Measurements from ENCODE around the gene MBD6.
"Not testable (repeated sequence)": the region's sequence is repeated elsewhere in the genome, so short reads cannot be mapped to it uniquely, and the experiment has no call there.

MBD6 gene

DNA sequence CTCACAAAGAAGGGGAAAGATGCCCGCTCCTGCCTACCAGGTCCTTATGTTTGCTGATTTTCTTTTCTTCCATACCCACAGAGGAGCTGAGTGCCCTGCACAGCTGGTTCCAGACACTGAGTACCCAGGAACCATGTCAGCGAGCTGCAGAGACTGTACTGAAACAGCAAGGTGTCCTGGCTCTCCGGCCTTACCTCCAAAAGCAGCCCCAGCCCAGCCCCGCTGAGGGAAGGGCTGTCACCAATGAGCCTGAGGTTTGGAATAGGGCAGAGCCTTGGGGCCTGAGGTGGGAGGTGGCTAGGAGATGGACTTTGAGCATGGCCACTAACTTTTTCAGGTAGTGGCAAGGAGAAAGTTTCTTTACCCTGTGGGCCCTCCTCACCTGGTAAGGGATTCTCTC lies 32.5 kb upstream of the MBD6 start:
- no peak for DNase-seq

DNA sequence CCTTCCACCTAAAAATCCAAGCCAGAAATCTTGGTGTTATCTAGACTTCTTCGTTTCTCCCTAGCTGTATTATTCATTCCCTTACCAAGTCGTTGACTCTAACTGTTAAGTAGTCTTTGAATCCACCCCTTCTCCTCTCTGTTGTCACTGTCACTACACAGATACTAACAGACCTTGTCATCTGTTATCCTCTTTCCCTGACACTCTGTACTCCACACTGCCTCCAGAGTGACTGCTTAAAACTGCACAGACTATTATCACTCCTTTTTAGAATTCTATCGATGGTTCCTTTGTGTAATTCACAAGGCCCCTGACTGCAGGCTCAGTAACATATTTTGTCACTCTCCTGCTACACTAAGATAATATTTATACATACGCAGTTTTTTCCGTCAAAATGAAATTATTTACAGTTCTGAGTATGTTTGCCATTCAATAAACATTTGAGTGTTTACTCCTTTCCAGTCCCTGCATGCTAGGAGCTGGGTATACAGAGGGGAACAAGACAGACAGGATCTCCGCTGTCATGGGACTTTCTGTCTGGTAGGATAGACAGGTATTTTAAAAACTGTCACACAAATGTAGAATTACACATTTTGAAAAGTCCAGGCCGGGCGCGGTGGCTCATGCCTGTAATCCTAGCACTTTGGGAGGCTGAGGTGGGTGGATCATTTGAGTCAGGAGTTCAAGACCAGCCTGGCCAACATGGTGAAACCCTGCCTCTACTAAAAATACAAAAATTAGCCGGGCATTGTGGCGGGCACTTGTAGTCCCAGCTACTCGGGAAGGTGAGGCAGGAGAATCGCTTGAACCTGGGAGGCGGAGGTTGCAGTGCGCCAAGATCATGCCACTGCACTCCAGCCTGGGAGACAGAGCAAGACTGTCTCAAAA lies 31.0 kb upstream of the MBD6 start:
- DNase-seq, result no peak

- not testable (repeated sequence) for DNase-seq
These were observed 27.4 kb upstream of the MBD6 start for GRCh38 chr12:57495051-57495701.

GRCh38 chr12:57496822-57497221 lies 25.8 kb upstream of the MBD6 start:
- DNase-seq, result no peak

- DNase-seq, result no peak
These were observed 25.1 kb upstream of the MBD6 start for GRCh38 chr12:57497223-57498131.

DNA sequence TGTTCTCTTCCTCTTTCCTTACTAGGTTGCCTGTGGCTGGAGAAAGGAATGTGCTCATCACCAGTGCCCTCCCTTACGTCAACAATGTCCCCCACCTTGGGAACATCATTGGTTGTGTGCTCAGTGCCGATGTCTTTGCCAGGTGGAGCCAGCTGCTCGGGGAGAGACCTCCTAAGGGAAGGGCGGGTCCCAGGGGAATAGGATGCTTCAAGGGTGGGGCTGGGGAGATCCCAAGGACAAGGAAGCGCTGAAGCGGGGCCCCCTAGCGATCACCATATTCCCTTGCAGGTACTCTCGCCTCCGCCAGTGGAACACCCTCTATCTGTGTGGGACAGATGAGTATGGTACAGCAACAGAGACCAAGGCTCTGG lies 24.5 kb upstream of the MBD6 start:
- no peak for DNase-seq

DNA sequence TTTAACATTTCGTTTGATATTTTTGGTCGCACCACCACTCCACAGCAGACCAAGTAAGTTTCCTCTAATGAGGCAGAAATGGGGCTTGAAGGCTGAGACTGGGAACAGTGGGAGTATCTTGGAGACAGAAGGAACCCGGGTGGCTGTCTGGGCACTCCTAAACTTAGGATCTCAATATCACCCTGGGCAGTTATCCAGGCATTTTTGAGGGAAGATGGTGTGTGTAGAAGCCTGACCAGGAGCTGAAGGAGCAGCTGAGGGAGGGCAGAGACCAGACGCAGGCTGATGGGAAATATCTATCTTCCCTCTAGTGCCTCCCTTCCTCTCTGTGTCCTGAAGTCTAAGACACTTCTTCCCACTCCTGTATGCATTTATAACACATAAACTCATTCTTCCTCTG lies 24.1 kb upstream of the MBD6 start:
- DNase-seq, result no peak

- no peak for DNase-seq
These were observed 22.4 kb upstream of the MBD6 start for GRCh38 chr12:57500213-57500612.

DNA sequence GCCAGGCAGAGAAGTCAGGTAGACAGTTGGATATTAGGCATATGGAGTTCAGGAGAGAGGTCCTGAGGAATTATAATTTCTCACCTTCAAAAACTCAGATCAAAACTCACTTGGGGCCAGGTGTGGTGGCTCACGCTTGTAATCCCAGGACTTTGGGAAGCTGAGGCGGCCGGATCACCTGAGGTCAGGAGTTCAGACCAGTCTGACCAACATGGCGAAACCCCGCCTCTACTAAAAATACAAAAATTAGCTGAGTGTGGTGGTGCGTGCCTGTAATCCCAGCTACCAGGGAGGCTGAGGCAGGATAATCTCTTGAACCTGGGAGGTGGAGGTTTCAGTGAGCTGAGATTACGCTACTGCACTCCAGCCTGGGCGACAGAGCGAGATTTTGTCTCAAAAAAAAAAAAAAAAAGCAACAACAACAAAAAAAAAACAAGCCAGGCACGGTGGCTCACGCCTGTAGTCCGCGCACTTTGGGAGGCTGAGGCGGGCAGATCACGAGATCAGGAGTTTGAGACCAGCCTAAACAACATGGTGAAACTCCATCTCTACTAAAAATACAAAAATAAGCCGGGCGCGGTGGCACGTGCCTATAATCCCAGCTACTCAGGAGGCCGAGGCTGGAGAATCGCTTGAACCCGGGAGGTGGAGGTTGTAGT lies 20.2 kb upstream of the MBD6 start:
- not testable (repeated sequence) for DNase-seq

- not testable (repeated sequence) for DNase-seq
These were observed 16.1 kb upstream of the MBD6 start for GRCh38 chr12:57506541-57506940.

DNA sequence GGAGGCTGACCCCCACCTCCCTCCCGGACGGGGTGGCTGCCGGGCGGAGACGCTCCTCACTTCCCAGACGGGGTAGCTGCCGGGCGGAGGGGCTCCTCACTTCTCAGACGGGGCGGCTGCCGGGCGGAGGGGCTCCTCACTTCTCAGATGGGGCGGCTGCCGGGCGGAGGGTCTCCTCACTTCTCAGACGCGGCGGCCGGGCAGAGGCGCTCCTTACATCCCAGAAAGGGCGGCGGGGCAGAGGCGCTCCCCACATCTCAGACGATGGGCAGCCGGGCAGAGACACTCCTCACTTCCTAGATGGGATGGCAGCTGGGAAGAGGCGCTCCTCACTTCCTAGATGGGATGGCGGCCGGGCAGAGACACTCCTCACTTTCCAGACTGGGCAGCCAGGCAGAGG lies 14.8 kb upstream of the MBD6 start:
- not testable (repeated sequence) for DNase-seq

- DNase-seq, result no peak
These were observed 11.5 kb upstream of the MBD6 start for GRCh38 chr12:57511161-57511560.

GRCh38 chr12:57511588-57512325 lies 10.9 kb upstream of the MBD6 start:
- DNase-seq, result no peak

DNA sequence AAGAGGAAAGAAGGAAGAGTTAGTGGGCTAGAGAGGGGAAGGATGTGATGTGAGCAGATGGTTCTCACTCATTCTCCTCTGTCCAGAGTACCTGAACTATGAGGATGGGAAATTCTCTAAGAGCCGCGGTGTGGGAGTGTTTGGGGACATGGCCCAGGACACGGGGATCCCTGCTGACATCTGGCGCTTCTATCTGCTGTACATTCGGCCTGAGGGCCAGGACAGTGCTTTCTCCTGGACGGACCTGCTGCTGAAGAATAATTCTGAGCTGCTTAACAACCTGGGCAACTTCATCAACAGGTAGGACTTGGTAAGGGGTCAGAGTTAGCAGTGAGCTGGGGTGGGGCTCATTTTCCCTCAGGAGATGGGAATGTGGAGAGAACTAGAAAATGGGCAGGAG lies 10.0 kb upstream of the MBD6 start:
- DNase-seq, result peak; percentile 7

DNA sequence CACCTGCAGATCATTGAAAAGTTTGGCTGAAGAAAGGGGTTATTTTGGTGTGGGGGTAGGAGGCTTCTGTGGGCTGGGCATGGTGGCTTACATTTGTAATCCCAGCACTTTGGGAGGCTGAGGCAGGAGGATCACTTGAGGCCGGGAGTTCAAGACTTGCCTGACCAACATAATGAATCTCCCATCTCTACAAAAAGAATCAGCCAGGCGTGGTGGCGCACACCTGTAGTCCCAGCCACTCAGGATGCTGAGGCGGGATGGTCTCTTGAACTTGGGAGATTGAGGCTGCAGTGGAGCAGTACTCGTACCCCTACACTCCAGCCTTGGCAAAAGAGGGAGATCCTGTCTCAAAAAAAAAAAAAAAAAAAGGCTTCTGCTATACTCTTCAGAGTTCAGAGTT lies 9.4 kb upstream of the MBD6 start:
- DNase-seq, result no peak

DNA sequence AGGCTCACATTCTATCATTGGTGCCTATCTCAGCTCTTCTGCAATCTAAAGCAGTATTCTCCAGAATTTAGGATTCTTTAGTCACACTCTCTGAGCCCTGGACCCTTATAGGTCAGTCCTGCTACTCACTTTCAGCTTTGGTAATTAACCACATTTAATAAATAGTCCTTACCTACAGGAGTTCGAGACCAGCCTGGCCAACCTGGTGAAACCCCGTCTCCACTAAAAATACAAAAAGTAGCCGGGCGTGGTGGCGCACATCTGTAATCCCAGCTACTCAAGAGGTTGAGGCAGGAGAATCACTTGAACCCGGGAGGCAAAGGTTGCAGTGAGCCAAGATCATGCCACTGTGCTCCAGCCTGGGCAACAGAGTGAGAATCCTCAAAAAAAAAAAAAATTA lies 8.9 kb upstream of the MBD6 start:
- not testable (repeated sequence) for DNase-seq

GRCh38 chr12:57514246-57514645 lies 8.4 kb upstream of the MBD6 start:
- DNase-seq, result not testable (repeated sequence)

DNA sequence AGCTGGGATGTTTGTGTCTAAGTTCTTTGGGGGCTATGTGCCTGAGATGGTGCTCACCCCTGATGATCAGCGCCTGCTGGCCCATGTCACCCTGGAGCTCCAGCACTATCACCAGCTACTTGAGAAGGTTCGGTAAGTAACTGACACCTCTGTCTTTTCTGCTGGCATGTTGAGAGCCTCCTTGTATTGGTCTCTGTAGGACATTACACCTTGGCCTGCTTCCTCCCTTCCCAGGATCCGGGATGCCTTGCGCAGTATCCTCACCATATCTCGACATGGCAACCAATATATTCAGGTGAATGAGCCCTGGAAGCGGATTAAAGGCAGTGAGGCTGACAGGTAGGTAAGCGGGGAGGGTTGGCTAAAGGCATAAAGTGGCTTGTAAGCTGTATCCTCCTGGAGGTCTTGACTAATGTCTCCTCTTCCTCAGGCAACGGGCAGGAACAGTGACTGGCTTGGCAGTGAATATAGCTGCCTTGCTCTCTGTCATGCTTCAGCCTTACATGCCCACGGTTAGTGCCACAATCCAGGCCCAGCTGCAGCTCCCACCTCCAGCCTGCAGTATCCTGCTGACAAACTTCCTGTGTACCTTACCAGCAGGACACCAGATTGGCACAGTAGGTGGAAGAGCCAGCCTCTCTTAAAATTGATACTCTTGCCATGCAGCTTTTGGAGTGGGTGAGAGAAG lies 7.8 kb upstream of the MBD6 start:
- no peak for DNase-seq

GRCh38 chr12:57515408-57515933 lies 7.2 kb upstream of the MBD6 start:
- DNase-seq, result no peak

GRCh38 chr12:57515934-57516541 lies 6.6 kb upstream of the MBD6 start:
- DNase-seq, result no peak

Data from left hindlimb (tissue), 1 donor.